ENCODE data around the gene FBXW8.

FBXW8 gene

DNA sequence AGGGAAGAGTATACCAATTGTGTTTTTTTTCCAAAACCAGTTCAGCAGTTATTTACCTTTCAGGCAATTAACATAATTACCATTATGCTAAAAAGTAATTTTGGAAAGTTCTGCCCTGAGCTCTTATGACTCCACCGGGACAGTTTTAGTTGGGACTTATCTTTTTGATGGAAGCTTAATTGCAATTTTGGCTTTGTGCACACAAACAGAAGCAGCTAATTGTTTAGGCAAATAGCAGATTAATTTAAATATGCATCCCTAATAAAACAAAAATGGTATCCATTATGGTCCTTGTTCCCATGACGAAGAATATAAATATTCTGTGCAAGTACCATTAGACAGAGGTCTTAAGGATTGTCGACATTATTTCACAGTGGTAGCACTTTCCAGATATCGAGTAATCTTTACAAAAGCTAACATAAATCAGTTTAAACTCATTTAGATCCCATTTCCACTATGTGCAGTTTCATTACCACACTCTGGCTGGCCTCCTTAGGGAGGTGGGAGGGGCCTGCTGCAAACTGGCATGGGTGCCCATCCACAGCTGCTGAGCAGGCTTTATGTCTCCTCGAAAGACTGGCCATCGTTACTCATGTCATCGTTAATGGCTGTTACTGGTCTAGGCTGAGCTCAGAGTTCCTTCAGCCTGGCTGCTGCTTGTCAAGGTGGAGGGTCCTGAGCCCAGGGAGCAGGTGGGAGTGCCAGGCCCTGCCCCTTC is 68.2 kb downstream of the FBXW8 start:
- H3K4me3 ChIP-seq (replicated peaks; ENCODE audit: insufficient read depth, low read length) = no peak overlapping the region
- TF ChIP-seq, protein P1, sequence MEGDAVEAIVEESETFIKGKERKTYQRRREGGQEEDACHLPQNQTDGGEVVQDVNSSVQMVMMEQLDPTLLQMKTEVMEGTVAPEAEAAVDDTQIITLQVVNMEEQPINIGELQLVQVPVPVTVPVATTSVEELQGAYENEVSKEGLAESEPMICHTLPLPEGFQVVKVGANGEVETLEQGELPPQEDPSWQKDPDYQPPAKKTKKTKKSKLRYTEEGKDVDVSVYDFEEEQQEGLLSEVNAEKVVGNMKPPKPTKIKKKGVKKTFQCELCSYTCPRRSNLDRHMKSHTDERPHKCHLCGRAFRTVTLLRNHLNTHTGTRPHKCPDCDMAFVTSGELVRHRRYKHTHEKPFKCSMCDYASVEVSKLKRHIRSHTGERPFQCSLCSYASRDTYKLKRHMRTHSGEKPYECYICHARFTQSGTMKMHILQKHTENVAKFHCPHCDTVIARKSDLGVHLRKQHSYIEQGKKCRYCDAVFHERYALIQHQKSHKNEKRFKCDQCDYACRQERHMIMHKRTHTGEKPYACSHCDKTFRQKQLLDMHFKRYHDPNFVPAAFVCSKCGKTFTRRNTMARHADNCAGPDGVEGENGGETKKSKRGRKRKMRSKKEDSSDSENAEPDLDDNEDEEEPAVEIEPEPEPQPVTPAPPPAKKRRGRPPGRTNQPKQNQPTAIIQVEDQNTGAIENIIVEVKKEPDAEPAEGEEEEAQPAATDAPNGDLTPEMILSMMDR (IDR thresholded peaks at IDR 0.05; ENCODE audit: insufficient read depth, low read length) = no peak
- TF ChIP-seq POLR2AphosphoS5 (IDR thresholded peaks at IDR 0.05; ENCODE audit: low read depth) = no peak
- no peak for TF ChIP-seq GABPA (IDR thresholded peaks at IDR 0.05; ENCODE audit: low read depth)
- TF ChIP-seq, protein P2, sequence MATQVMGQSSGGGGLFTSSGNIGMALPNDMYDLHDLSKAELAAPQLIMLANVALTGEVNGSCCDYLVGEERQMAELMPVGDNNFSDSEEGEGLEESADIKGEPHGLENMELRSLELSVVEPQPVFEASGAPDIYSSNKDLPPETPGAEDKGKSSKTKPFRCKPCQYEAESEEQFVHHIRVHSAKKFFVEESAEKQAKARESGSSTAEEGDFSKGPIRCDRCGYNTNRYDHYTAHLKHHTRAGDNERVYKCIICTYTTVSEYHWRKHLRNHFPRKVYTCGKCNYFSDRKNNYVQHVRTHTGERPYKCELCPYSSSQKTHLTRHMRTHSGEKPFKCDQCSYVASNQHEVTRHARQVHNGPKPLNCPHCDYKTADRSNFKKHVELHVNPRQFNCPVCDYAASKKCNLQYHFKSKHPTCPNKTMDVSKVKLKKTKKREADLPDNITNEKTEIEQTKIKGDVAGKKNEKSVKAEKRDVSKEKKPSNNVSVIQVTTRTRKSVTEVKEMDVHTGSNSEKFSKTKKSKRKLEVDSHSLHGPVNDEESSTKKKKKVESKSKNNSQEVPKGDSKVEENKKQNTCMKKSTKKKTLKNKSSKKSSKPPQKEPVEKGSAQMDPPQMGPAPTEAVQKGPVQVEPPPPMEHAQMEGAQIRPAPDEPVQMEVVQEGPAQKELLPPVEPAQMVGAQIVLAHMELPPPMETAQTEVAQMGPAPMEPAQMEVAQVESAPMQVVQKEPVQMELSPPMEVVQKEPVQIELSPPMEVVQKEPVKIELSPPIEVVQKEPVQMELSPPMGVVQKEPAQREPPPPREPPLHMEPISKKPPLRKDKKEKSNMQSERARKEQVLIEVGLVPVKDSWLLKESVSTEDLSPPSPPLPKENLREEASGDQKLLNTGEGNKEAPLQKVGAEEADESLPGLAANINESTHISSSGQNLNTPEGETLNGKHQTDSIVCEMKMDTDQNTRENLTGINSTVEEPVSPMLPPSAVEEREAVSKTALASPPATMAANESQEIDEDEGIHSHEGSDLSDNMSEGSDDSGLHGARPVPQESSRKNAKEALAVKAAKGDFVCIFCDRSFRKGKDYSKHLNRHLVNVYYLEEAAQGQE (IDR thresholded peaks at IDR 0.05; ENCODE audit: insufficient replicate concordance, low read depth) = no peak
- TF ChIP-seq SPI1 (IDR thresholded peaks at IDR 0.05; ENCODE audit: borderline replicate concordance, low read depth) = no peak
- no peak for DNase-seq (ENCODE audit: low read depth in 1 of 2, low spot score in 1 of 2)
- no peak overlapping the region for H3K27ac ChIP-seq (replicated peaks)
- no peaks in the 10 kb centered on the region for H3K27me3 ChIP-seq (ENCODE audit: insufficient read depth, poor library complexity, severe bottlenecking)

DNA sequence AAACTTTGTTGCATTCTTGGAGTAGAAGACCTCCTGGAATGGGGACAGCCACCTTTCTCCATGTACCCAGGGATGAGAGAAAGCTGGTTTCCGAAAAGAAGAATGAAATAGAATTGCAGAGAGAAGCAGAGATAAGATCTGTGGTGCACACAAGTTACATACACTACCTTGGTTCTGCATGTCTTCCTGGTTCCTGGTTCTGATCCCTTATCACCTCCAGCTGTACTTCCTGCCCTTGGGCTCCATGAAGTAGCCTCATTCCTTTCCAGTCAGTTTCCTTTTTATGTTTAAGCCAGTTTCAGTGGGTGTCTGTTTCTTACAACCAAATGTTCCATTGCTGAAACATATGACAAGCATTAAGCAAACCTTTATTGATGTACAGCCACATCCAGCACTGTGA is 69.3 kb downstream of the FBXW8 start:
- no peak for DNase-seq (ENCODE audit: low read depth in 1 of 2, low spot score in 1 of 2)
- Histone ChIP-seq H3K4me3 (replicated peaks; ENCODE audit: insufficient read depth, low read length) (no peak overlapping the region), H3K27me3 (ENCODE audit: insufficient read depth, poor library complexity, severe bottlenecking) (no peaks in the 10 kb centered on the region), H3K27ac (replicated peaks) (no peak overlapping the region)
- no peak for TF ChIP-seq SPI1 (IDR thresholded peaks at IDR 0.05; ENCODE audit: borderline replicate concordance, low read depth)
- no peak for TF ChIP-seq POLR2AphosphoS5 (IDR thresholded peaks at IDR 0.05; ENCODE audit: low read depth)
- TF ChIP-seq, protein P1 (IDR thresholded peaks at IDR 0.05; ENCODE audit: insufficient read depth, low read length) = no peak
- TF ChIP-seq, protein P2 (IDR thresholded peaks at IDR 0.05; ENCODE audit: insufficient replicate concordance, low read depth) = no peak
- no peak for TF ChIP-seq GABPA (IDR thresholded peaks at IDR 0.05; ENCODE audit: low read depth)

DNA sequence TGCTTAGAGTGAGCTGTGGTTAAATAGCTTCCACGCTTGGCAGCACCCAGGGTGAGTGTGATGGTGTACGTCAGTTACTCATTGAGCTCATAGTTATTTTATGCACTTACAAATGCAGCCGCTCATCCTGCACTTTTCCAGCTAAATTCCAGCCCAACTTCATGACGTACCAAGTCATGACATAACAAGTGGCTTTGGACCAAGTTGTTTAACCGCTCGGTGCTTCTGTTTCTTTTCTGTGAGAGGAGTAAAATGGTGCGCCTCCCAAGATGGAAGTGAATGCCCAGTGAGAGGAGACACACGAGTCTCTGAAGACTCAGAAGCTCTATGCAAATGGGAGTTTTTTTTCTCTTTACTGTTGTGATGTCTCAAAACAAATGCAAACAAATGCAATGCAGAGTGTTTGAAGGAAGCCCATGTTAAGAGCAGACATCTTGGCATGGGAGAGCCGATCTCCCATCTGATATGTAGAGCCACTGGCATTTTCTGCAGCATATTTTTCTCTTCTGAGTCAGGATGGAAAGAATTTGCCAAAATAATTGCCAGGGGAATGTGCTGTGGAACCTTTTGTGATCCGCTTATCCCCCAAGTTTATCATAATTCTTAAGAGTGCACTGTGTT is 72.2 kb downstream of the FBXW8 start:
- Histone ChIP-seq H3K27me3 (ENCODE audit: insufficient read depth, poor library complexity, severe bottlenecking) (no peaks in the 10 kb centered on the region), H3K27ac (replicated peaks) (no peak overlapping the region), H3K4me3 (replicated peaks; ENCODE audit: insufficient read depth, low read length) (no peak overlapping the region)
- TF ChIP-seq, protein P2 (IDR thresholded peaks at IDR 0.05; ENCODE audit: insufficient replicate concordance, low read depth) = no peak
- no peak for TF ChIP-seq POLR2AphosphoS5 (IDR thresholded peaks at IDR 0.05; ENCODE audit: low read depth)
- no peak for TF ChIP-seq SPI1 (IDR thresholded peaks at IDR 0.05; ENCODE audit: borderline replicate concordance, low read depth)
- TF ChIP-seq, protein P1 (IDR thresholded peaks at IDR 0.05; ENCODE audit: insufficient read depth, low read length) = no peak
- no peak for TF ChIP-seq GABPA (IDR thresholded peaks at IDR 0.05; ENCODE audit: low read depth)
- DNase-seq (ENCODE audit: low read depth in 1 of 2, low spot score in 1 of 2) = no peak

Measured in HL-60 (cell line).